Testis (tissue), 3 donors: ENCODE data around the gene ASF1B. TPM values are rescaled to one million over a fixed set of nuclear protein-coding genes. Genes with fewer than 3 reads are reported as not detected.

Source experiments
- DNase-seq: peaks from one replicate; pipeline ENCODE4 v3.0.0-alpha.2; 2019
- H3K27ac ChIP-seq, 2 donors: fragments of 200-600 bp; sonication (generic); one replicate each; pipeline ENCODE4 v1.5.1; 2019
- H3K27me3 ChIP-seq: fragments of 200-600 bp; sonication (generic); one replicate; pipeline ENCODE4 v1.5.1; 2019
- H3K36me3 ChIP-seq: fragments of 200-600 bp; sonication (generic); one replicate; pipeline ENCODE4 v1.5.1; 2017; ENCODE audit warnings: low read depth; ENCODE audit errors: missing control alignments
- H3K4me1 ChIP-seq: fragments of 200-600 bp; sonication (generic); one replicate; pipeline ENCODE4 v1.5.1; 2019
- H3K4me3 ChIP-seq, 2 donors: fragments of 200-600 bp; sonication (generic); one replicate each; pipeline ENCODE4 v1.5.1; 2017 to 2019
- H3K9me3 ChIP-seq: fragments of 200-600 bp; sonication (generic); one replicate; pipeline ENCODE4 v1.5.1; 2017
- CTCF ChIP-seq, 3 experiments: fragments of 450-650 bp in 2 of 3; fragments of 200-600 bp in 1 of 3; sonication (generic) in 1 of 3; IDR thresholded peaks; one replicate each; pipeline ENCODE4 v1.5.1; 2016 to 2019; ENCODE audit warnings: antibody characterized with exemption in 3 of 3, mild to moderate bottlenecking in 2 of 3, moderate library complexity in 1 of 3
- POLR2A ChIP-seq: fragments of 450-650 bp; IDR thresholded peaks from one replicate; pipeline ENCODE4 v1.6.1; 2017; ENCODE audit warnings: antibody characterized with exemption, mild to moderate bottlenecking, moderate library complexity
- WGBS, 2 donors: methylation state at CpG; one replicate each; pipeline ENCODE4 v1.1.5; 2018; 5-methylcytosine and 5-hydroxymethylcytosine counted together
- intact Hi-C: fragments of 100-400 bp; cut with DNase I; formaldehyde crosslinking; loops from one replicate; pipeline ENCODE4 v1.15.1; 2023; ENCODE audit warnings: low total_unique reads
- polyA plus RNA-seq: library from polyadenylated mRNA; stranded (reverse); fragments of 350-450 nt; fragmentation: Illumina TruSeq; extraction: RNeasy Lipid Tissue Mini Kit (QIAGEN cat#74804); gene quantifications from one replicate; pipeline ENCODE4 v1.2.3, GENCODE V29; 2014; ENCODE audit warnings: low read depth, low replicate concordance; ENCODE audit not compliant: insufficient read depth
- total RNA-seq, 2 donors: library from RNA; depleted of rRNA; stranded (reverse); fragments of >200 nt; gene quantifications; one replicate each; pipeline ENCODE4 v1.2.3, GENCODE V29; 2016

The ASF1B gene
- total and polyA plus RNA-seq, 3 donors from 2014 or later, result 31.5 to 55.2 (median 52.7) TPM

- Histone ChIP-seq H3K27me3 (no peaks in the 10 kb centered on the region), H3K27ac (no peak overlapping the region), H3K4me1 (no peaks in the 10 kb centered on the region), H3K9me3 (no peaks in the 10 kb centered on the region), H3K36me3 (no peaks in the 10 kb centered on the region), H3K4me3 (no peak overlapping the region)
- TF ChIP-seq CTCF (IDR thresholded peaks at IDR 0.05) (no peak), POLR2A (no peak)
- intact Hi-C loops, result no loop called here
- DNase-seq, result no peak
- 94% methylated on average over 19 of the region's 19 CpGs; no CpG with 5 or more reads in 1 of the 2 donors for WGBS, 2 donors
Observed at GRCh38 chr19:14161305-14161704, 24.9 kb upstream of the ASF1B start.

- Histone ChIP-seq H3K27ac (no peak overlapping the region), H3K4me1 (no peaks in the 10 kb centered on the region), H3K4me3 (no peak overlapping the region), H3K27me3 (no peaks in the 10 kb centered on the region), H3K36me3 (no peaks in the 10 kb centered on the region), H3K9me3 (no peaks in the 10 kb centered on the region)
- TF ChIP-seq CTCF (IDR thresholded peaks at IDR 0.05), result no peak
- TF ChIP-seq POLR2A, result no peak
- intact Hi-C loops, result no loop called here
- WGBS, 2 donors, result 85 to 87% methylated on average over 20 to 25 of the region's 25 CpGs
- no peak for DNase-seq
Observed at GRCh38 chr19:14160017-14160703, 23.8 kb upstream of the ASF1B start.

- DNase-seq, result no peak
- H3K36me3 ChIP-seq, result no peaks in the 10 kb centered on the region
- H3K27me3 ChIP-seq, result no peaks in the 10 kb centered on the region
- no peaks in the 10 kb centered on the region for H3K9me3 ChIP-seq
- TF ChIP-seq CTCF (IDR thresholded peaks at IDR 0.05) (no peak), POLR2A (no peak)
- H3K4me1 ChIP-seq, result no peaks in the 10 kb centered on the region
- intact Hi-C loops, result no loop called here
- H3K27ac ChIP-seq, result no peak overlapping the region
- 77 to 85% methylated on average over 3 to 9 of the region's 12 CpGs for WGBS, 2 donors
- no peak overlapping the region for H3K4me3 ChIP-seq
Observed at GRCh38 chr19:14159059-14159458, 22.7 kb upstream of the ASF1B start.

- 87 to 88% methylated on average over 10 to 14 of the region's 16 CpGs for WGBS, 2 donors
- Histone ChIP-seq H3K36me3 (no peaks in the 10 kb centered on the region), H3K27ac (no peak overlapping the region), H3K27me3 (no peaks in the 10 kb centered on the region), H3K4me1 (no peaks in the 10 kb centered on the region), H3K4me3 (no peak overlapping the region), H3K9me3 (no peaks in the 10 kb centered on the region)
- DNase-seq, result no peak
- TF ChIP-seq CTCF (IDR thresholded peaks at IDR 0.05) (no peak), POLR2A (no peak)
- intact Hi-C loops, result no loop called here
Observed at GRCh38 chr19:14158276-14159023, 22.1 kb upstream of the ASF1B start.
